HG03159 (cell line): Measurements from ENCODE around the gene WDR37.
"Not testable (repeated sequence)": the region's sequence is repeated elsewhere in the genome, so short reads cannot be mapped to it uniquely, and the experiment has no call there.

ENCODE experiments used
- ATAC-seq: cut with Tn5 transposase; IDR thresholded peaks from one replicate; pipeline ENCODE4 v1.9.1; 2021; ENCODE audit warnings: mild to moderate bottlenecking, moderate library complexity; ENCODE audit not compliant: unreplicated experiment

Gene WDR37, protein sequence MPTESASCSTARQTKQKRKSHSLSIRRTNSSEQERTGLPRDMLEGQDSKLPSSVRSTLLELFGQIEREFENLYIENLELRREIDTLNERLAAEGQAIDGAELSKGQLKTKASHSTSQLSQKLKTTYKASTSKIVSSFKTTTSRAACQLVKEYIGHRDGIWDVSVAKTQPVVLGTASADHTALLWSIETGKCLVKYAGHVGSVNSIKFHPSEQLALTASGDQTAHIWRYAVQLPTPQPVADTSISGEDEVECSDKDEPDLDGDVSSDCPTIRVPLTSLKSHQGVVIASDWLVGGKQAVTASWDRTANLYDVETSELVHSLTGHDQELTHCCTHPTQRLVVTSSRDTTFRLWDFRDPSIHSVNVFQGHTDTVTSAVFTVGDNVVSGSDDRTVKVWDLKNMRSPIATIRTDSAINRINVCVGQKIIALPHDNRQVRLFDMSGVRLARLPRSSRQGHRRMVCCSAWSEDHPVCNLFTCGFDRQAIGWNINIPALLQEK

DNA sequence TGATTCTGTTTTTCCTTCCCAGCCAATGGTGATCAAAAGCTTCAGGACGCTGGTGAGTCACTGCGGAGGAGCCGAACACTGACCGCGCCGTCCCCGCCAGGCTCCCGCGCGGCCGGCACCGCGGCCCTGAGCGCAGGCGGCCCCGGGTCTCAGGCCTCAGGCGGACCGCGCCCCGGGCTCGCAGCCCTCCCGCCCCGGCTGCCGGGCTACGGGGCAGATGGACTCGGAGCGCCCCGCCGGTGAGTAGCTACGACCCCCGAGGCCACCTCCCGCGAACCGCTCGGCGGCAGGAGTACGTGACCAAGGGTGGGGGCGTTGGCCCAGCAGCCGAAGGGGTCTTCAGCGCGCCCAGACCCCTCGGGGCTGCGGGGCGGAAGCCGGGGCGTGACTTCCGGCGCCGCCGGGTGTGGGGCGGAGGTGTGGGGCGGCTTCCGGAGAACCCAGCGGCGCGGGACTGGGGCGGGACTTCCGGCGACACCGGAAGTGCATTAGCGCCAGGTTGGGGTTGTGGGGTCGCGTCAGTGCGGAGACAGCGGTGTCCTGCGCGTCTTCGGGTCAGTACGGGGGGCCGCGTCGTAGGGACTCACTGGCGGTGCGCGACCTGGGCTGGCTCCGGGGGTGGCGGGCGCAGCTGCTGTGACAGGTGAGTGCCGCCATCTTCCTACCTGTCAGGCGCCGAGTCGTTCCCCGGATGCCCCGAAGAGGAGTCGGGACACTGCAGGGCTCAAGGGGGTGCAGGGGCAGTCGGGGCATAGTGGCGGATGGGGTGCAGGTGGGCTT lies at the start of gene WDR37:
Gene WDR37, plus strand, starts transcription at position 60 of the 780 bp plus-strand sequence. CDS start 15,771 bp downstream, outside the sequence.
- peak; percentile 93 for ATAC-seq

DNA sequence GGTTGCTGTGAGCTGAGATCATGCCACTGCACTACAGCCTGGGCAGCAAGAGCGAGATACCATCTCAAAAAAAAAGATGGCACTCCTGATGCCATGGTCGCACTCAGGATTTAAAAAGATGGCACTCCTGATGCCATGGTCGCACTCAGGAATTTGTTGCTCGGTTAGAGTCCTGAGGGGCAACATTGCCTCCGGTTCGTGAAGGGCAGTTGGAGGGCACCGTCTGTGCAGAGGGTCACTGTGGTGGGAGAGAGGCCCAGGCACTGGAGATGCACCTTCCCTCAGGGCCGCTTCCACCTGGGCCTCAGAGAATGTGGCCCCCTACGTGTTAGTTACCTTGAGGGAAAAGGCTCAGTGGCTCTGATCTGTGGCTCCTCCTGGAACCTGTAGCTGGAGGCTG lies 49.6 kb upstream of the WDR37 start:
- no peak for ATAC-seq

DNA sequence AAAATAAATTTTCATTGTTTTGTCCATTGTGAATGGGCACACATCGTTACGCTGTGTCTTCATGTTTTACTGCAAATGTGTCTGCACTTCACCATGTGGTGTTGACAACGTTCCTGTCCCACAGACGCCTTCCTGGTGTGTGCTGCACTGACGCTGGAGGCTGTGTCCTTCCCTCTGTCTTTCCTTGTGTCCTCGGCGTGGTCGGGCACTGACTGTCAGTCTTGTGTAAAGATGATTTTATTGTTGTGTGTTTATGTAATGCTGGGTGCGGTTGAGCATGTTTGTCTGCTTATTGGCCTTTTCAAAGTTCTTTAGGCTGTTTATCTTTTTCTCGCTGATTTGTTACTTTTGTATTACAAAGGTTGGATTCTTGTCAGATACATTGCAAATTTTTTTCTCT lies 48.6 kb upstream of the WDR37 start:
- no peak for ATAC-seq

DNA sequence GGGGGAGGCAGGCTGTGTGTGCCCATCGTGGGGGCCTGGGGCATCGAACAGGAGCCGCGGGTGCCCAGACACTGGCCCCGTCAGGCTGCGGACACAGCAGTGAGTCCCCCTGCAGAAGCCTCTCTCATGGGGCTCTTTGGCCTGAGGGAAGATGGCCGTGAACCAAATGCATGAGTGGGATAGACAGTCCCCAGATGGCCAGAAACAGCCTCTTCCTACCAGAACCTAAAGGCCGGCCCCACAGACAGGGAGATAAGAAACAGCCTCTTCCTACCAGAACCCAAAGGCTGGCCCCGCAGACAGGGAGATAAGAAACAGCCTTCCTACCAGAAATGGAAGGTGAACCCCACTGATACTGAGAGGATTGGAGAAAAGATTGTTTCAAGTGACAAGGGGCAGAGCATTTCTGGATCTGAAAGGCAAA lies 47.1 kb upstream of the WDR37 start:
- ATAC-seq = no peak

DNA sequence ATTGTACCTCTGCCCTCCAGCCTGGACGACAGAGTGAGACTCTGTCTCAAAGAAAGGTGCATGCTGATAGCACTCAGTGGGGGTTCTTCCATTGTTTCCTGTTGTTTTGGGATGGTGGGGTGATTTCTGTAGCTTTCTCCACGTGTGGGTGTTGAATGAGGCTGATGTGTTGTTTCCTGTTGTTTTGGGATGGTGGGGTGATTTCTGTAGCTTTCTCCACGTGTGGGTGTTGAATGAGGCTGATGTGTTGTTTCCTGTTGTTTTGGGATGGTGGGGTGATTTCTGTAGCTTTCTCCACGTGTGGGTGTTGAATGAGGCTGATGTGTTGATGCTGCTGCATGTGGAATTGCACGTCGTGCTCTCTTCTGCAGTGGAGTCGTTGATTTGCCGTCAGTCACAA lies 46.2 kb upstream of the WDR37 start:
- ATAC-seq = not testable (repeated sequence)

DNA sequence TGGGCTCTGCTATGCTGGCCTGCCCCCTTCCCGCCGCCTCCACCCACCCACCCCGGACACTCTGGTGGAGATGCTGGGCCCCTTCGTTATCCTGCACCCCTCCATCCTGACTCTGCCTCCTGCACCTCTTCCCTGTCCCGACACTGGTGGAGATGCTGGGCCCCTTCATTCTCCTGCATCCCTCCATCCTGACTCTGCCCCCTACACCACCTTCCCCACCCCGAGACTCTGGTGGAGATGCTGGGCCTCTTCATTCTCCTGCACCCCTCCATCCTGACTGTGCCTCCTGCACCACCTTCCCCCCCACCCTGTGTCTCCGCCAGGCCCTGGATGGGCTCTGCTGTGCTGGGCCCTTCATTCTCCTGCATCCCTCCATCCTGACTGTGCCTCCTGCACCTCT lies 45.5 kb upstream of the WDR37 start:
- no peak for ATAC-seq

DNA sequence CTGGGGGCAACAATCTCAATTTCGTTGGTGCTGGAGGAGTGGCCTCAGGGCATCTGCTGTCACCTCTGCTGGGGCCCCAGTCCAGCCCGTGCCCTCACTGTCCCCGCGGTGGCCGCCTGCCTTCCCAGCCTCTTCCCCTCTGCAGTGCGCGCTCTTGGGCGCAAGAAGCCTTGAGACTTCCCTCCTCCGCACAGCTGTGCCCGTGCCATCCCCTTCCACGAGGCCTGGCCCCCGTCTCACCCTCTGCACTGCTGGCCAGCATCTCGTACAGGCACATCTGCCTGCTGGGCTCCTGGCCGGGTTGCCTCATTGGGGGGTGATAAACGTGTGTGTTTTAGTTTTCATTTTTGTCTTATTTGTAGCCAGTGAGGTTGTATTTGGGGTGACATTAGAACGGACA lies 44.5 kb upstream of the WDR37 start:
- ATAC-seq = no peak

DNA sequence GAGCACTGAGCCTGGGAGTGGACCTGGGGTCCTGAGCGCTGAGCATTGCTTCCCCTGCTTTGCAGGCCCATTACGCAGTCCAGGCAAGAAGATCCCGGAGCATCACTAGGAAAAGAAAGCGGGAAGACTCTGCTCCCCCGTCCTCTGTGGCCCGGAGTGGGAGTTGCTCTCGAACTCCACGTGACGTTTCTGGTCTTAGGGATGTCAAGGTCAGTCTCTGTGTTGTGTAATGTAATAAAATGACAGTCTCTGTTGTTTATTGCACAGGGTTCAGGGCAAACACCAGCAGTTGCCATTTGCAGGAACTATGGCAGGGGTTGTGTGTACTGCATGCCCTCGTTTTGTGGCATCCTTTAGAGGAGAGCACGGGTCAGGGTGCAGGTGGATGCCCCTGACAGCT lies 40.5 kb upstream of the WDR37 start:
- ATAC-seq = no peak

DNA sequence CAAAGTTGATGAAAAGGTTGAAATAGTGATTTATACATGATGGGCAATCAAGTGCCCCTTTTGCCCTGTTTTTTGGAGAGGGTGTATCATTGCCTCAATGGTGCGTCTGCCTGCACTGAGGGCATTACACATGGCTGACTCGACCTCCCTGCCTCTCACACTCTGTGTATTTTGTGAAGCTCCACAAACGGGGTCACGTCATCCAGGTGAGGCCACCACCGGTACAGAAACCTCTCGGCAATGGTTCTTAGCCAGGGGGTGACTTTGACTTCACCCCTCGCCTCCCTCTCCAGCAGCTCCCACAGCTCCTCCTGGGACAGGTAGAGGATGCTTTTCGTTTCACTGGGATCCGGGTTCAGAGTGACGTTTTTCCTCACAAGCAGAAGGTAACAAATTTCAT lies 36.8 kb upstream of the WDR37 start:
- ATAC-seq = no peak

DNA sequence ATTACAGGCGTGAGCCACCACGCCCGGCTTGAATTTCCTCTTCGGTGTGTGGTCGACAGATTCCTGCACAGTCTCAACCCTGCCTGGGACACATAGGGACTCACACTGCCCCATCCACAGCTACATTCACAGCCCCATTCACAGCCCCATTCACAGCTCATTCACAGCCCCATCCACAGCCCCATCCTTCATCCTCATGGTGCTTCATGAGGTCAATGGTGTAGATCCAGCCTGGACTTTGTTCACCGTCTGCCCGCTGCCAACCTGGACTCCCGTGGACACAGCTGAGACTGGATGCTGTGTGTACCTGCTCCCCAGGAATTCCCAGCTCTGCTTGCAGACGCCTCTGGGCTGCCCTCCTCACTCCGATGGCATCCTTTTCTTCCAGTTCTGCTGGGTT lies 35.7 kb upstream of the WDR37 start:
- ATAC-seq = no peak

DNA sequence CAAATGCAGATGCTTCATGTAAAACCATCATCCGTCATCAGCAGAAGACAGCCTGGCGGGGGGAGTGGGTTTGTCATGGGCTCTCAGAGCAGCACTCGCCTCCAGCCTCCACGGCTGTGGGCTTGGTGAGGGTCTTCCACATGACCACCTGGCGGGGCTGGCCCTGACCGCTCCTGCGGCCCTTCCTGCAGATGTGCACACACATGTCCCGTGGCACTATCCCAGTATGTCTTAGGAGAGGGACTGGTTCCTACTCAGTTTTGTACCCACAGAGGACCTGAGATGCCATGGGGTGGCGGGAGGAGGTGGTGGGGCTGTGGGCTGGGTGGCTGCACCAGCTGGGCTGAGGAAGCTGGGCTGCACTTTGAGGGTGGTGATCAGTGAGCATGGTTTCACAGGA lies 35.2 kb upstream of the WDR37 start:
- ATAC-seq = no peak

DNA sequence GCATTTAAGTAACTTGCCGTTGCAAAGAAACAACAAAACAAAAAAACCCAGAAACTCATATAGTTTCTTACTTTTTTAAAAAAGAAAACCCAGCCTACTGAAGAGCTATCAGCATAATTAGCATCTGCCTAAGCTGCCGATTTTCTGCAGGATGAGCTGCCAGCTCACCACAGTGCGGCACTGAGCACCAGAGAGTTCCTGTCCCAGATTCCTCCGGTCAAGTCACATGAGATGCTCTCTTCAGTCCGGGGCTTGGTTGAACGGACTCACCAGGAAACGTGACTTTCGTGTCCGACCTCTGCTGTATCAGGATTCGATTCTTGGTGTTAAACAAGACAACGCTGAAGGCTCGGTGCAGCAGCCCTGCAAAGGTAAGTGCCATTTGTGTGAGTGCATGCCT lies 33.8 kb upstream of the WDR37 start:
- ATAC-seq = no peak

DNA sequence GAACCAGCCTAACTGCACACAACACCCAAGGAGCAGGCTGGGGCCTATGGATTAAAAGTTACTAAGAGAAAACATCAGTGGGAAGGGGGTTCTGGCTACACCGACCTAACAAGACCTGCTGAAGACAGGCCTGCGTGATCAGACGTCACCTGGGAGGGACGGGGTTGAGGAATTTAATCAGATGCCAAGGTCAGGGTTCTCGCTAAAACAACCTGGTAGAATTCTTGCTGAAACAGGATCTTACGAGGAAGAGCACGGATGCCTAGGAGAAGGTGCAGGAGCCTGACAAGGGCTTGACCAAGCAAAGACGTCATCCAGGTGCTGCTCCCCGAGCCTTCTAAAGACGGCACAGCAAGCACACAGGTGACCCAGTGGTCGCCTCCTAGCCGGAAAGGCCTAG lies 32.1 kb upstream of the WDR37 start:
- no peak for ATAC-seq

DNA sequence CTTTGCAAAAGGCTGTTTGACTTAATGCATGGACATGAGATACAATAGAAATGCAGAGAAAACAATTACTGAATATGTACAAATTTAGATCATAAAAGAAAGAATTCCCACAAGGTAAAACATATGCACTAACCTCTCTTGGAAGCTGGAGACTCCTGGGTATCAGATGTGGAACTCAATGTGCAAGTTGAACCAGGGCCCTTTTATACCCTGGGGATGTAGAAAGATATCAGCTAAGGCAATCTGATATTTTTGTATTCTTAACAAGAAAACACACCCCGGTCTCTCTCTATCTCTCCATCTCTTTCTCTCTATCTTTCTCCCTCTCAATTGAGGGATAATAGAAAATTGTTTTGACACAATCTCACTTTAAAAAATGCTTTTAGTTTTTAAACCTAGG lies 30.5 kb upstream of the WDR37 start, which contains the start of gene IDI2:
Gene IDI2, minus strand, starts transcription at position 177 of the 400 bp plus-strand sequence. CDS start 1,136 bp downstream, outside the sequence.
- no peak for ATAC-seq

DNA sequence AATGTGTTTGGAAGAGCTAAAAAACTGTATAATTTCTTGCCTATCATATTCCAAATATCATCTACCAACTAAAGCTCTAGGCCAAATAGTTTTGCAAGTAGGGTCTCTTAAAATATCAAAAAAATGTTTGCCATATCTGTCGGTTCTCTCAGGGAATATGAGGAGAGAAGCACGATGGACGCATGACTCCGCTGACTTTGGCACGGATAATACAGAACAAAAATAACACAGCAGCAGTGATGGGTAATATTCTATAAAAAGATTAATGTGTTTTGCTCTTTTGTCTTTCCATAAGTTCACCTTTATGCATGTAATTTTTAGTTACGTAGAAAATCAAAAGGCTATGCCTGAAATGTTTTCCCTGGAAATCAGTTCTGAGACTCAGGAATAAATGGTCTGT lies 29.6 kb upstream of the WDR37 start:
- no peak for ATAC-seq

DNA sequence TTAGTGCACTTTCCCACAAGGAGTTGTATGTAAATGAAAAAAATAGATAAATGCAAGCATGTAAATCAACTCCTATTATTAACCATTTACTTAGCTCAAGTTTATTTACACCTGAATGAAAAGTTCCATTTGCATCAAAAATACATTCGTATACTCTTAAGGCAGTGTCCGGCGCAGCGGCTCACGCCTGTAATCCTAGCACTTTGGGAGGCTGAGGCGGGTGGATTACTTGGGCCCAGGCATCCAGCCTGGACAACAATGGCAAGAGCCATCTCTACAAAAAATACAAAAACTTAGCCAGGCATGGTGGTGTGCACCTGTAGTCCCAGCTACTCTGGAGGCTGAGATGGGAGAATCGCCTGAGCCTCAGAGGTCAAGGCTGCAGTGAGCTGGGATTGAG lies 26.3 kb upstream of the WDR37 start:
- ATAC-seq = no peak

DNA sequence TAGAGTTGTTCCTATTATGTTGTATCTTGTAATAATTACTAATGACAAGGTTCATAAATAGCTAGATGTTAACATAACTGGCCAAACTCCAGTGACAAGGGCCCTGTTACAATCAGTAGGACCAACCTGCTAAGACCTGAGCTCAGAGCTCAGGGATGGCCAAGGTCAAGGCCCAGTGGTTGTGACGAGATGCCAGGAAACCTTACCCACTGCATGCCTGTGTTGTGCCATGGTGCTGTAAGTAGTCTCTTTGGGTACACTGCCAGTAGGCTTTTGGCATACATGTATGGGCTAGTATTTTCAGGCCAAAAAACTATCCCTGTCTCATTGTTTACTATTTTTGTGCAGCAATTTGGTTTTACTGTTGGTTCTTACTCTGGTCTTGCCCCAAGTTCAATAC lies 22.6 kb upstream of the WDR37 start:
- ATAC-seq = no peak

DNA sequence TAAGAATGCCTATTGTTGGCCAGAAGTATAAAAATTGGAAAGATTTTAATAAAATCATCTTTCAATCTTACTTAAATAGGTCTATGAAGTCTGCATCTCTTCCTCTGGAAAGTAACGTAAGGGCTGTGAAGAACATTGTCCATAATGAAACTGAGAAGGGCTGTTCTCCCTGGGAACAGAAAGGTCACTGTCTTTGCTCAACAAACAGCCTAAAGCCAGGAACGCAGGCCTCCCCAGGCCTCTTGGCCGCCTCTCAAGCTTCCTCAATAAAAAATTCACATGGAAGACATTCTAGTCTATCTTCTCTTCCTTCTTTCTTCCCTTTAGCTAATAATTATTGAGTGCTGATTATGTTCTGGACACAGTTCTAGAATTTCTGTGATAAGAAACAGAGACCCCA lies 21.4 kb upstream of the WDR37 start:
- no peak for ATAC-seq

DNA sequence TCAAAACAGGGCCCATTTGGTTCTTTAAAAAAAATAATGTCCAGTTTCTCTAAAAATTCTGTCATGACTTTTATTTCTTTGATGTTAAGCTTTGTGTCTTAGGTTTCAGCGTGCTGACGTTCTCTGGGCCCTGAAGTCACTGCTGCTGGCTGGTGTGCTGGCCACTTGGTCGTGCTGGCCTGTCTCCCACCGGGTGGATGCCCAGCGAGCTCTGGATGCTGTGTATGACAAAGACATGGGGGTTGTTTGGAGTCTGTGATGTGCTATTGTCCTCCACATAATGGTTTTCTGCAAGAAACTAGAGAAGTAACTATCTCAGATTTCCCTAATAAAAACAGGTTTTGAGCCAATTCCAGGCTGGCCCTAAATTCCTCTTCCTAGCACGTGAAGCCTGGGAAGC lies 21.0 kb upstream of the WDR37 start:
- ATAC-seq = no peak

DNA sequence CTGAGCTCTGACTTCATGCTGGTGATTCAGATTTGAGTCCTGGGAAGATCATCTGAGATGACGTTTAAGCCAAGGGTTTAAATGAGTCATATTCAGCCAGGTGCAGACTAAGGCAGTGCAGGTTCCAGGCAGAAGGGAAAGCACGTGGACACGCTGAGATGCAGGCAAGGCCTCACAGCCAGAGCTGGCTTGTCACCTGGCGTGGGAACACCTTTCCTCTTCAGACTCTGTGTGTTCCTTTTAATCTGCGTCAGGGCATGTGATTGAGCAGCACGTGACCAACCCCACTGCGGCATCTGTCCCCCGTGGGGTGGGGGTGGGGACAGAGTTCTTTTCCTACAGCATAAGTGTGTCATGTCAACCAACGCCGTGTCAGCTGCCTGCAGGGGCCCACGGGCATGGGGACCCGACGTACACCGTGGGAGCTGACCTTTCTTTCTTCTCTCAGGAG lies 19.8 kb upstream of the WDR37 start:
- ATAC-seq = peak; percentile 92

DNA sequence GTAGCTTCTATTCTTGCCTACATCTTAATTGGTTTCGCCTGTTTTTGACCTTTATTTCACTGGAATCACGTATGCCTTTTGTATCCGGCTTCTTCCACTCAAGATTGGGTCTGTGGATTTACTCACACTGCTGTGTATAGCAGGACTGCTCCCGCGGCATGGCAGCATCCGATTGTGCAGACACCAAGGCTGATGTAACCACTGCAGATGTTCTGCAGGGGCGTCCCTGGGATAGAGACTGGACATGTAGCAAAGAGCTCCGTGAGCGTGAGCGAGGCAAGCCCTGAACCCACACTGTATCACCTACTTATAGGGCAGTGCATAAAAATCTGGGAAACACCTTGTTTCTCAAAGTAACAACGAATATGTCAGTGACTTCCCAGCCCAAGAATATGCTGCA lies 19.1 kb upstream of the WDR37 start:
- no peak for ATAC-seq

DNA sequence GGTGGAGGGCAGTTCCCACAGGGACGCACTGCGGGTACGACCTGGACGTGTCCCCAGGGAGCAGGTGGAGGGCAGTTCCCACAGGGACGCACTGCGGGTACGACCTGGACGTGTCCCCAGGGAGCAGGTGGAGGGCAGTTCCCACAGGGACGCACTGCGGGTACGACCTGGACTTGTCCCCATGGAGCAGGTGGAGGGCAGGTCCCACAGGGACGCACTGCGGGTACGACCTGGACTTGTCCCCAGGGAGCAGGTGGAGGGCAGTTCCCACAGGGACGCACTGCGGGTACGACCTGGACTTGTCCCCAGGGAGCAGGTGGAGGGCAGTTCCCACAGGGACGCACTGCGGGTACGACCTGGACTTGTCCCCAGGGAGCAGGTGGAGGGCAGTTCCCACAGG lies 17.4 kb upstream of the WDR37 start:
- ATAC-seq = not testable (repeated sequence)
